ENCODE results near the gene LRRC51.
A peak's percentile ranks its signal among the peaks of the same experiment; 100 is the strongest.

Gene LRRC51

DNA sequence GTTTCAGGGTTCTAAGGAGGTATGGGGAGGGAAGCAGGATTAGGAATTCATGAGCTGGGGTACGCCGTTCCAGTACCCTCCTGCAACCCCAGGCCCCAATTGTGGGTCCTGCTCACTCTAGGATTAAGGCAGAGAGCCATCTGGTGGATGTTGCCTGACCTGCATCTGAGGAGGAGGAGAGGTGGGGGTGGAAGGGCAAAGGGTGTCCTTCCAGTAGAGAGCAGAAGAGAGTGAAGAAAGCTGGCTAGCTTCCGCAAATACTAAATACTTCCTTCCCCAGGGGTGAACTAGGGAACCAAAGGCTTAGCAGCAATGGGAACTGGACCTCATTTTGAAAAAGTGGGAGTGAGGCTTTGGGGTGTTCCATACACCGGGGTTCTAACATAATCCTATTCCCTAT lies 10.6 kb downstream of the LRRC51 start:
- DNase-seq (ENCODE audit: low read depth): peak; percentile 70
- TF ChIP-seq, protein P1, sequence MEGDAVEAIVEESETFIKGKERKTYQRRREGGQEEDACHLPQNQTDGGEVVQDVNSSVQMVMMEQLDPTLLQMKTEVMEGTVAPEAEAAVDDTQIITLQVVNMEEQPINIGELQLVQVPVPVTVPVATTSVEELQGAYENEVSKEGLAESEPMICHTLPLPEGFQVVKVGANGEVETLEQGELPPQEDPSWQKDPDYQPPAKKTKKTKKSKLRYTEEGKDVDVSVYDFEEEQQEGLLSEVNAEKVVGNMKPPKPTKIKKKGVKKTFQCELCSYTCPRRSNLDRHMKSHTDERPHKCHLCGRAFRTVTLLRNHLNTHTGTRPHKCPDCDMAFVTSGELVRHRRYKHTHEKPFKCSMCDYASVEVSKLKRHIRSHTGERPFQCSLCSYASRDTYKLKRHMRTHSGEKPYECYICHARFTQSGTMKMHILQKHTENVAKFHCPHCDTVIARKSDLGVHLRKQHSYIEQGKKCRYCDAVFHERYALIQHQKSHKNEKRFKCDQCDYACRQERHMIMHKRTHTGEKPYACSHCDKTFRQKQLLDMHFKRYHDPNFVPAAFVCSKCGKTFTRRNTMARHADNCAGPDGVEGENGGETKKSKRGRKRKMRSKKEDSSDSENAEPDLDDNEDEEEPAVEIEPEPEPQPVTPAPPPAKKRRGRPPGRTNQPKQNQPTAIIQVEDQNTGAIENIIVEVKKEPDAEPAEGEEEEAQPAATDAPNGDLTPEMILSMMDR (IDR thresholded peaks at IDR 0.05; ENCODE audit: insufficient read depth, low read depth, low read length, missing control alignments): peak; percentile 79
- no peak overlapping the region for H3K4me3 ChIP-seq (ENCODE audit: low read depth, low read length)

DNA sequence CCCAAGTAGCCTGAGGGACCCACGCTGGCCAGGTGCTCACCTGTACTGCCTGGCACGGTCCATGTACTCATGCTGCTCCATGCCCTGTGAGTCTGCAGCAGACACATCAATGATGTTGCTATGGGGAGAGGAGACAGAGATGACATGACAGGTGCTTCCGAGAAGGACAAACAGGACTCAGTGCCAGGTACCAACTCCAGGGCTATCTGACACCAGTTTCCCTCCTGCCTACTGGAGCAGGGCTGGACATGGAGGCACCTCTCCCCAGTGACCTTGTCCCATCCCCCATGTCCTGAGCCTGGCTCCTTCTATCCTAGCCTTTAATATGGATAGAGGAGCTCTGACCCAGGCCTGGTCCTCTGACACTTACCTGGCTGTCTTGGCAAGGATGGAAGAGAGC lies 18.1 kb downstream of the LRRC51 start:
- no peak overlapping the region for H3K4me3 ChIP-seq (ENCODE audit: low read depth, low read length)
- TF ChIP-seq, protein P1 (IDR thresholded peaks at IDR 0.05; ENCODE audit: insufficient read depth, low read depth, low read length, missing control alignments): no peak
- no peak for DNase-seq (ENCODE audit: low read depth)

DNA sequence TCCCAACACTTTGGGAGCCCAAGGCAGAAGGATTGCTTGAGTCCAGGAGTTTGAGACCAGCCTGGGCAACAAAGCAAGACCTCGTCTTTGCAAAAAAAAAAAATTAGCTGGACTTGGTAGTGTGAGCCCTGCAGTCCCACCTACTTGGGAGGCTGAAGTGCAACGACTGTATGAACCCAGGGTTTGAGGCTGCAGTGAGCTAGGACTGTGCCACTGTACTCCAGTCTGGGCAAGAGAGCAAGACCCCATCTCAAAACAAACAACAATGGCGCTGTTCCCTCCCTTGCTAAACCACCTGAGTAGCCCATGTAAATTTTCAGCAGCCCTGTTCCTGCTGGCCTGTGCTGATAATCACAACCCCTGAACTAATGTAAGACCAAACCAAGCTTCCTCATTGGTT lies 19.4 kb downstream of the LRRC51 start:
- no peak for DNase-seq (ENCODE audit: low read depth)
- no peak overlapping the region for H3K4me3 ChIP-seq (ENCODE audit: low read depth, low read length)
- TF ChIP-seq, protein P1 (IDR thresholded peaks at IDR 0.05; ENCODE audit: insufficient read depth, low read depth, low read length, missing control alignments): no peak

DNA sequence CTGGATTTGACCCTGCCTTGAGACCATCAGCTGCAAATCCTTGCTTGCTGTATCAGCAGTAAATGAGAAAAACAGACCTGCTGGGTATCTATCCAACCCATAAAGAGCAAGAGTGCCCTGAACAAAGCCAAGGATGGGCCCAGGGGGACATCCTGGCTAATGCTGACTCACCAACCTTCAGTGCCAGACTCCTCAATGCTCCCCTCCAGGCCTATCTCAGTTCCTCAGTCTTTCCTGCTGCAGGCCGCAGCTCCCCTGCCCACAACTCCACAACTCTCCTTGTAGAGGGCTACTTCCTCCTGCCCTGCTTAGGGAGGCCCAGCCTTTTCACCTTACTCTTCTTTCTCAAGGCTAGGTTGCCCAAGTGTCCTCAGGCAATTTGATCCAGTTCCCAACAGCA lies 19.8 kb downstream of the LRRC51 start:
- TF ChIP-seq, protein P1 (IDR thresholded peaks at IDR 0.05; ENCODE audit: insufficient read depth, low read depth, low read length, missing control alignments): no peak
- H3K4me3 ChIP-seq (ENCODE audit: low read depth, low read length): no peak overlapping the region
- no peak for DNase-seq (ENCODE audit: low read depth)

DNA sequence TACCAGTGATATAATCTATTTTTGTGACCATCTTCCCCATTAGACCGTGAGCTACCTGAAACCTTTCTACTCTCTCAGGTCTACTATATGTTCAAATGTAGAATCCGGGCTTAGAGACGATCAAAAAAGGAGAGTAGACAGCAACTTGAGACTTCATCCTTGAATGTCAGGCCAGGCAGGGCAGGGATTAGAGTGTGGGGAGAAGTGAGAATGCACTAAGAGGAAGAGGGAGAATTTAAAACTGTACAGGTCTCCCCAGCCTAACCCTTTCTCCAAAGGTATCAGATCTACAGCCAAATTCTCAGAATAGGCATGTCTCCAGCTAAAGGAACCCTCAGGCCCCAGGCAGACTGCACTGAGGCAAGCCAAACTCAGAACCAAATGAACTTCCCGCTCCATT lies 21.5 kb downstream of the LRRC51 start:
- peak overlapping the region; percentile 97 for H3K4me3 ChIP-seq (ENCODE audit: low read depth, low read length)
- TF ChIP-seq, protein P1 (IDR thresholded peaks at IDR 0.05; ENCODE audit: insufficient read depth, low read depth, low read length, missing control alignments): no peak
- no peak for DNase-seq (ENCODE audit: low read depth)

DNA sequence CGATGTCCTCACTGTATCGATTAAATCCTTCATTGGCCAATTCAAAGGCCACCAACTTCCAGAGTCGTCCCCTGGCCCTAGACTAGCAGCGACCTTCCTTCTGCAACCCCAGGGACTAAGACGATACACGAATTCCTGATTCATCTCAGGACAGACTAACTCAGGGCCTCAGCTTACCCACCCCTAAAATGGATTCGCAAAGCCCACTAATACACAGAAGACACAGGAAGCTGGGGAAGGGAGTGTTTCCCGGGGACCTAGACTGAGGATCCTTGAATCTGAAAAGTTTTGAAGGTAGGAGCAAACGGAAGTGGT lies 21.9 kb downstream of the LRRC51 start:
- peak overlapping the region; percentile 97 for H3K4me3 ChIP-seq (ENCODE audit: low read depth, low read length)
- DNase-seq (ENCODE audit: low read depth): no peak
- TF ChIP-seq, protein P1 (IDR thresholded peaks at IDR 0.05; ENCODE audit: insufficient read depth, low read depth, low read length, missing control alignments): no peak

DNA sequence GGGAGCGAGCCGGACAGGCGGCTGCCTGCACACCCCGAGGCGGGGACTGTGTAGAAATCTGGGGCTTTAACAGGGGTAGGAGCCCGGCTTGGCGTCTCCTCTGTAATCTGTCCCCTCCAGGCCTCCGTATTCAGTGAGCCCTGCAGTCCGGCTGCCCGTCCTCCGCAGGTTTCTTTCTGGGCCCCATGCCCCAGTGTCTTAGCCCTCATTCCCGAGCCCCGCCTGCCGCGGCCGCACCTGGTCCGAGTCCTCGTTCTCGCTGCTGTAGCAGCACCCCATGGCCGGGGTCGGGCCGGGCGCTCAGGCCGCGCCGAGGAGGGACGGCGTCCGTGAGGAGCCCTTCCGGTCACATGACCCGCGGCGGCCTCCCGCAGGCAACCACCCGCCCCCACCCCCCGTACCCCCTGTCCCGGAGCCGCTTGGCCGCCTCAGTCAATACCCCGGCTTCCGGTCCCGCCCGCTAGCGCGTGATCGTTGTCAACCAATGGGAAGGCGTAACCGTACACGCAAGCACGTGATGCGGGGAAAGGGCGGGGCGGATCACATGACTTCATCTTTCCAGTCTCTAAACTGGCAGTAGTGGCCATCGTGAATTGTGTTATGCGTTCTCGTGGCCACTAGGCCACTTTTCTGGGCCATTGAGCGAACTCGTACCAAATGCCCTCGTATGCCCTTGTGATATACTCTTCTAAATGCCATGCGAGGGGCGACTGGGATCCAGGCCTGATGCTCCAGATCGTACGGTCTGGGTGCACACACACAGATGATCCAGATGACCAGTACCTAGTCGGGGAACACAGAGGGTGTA lies 22.5 kb downstream of the LRRC51 start, which contains the start of gene LAMTOR1:
TSS of gene LAMTOR1 (minus strand) at position 352 of the 808 bp plus-strand sequence. CDS start at position 279, 73 bp downstream.
- peak; percentile 99 for DNase-seq (ENCODE audit: low read depth)
- TF ChIP-seq, protein P1 (IDR thresholded peaks at IDR 0.05; ENCODE audit: insufficient read depth, low read depth, low read length, missing control alignments): peak; percentile 27
- peak within 1 kb of the TSS; percentile 97 for H3K4me3 ChIP-seq (ENCODE audit: low read depth, low read length)

All from GM12865 (cell line).